HK-2 (cell line): Measurements from ENCODE around the gene ABCC10.
"Not testable (repeated sequence)": the region's sequence is repeated elsewhere in the genome, so short reads cannot be mapped to it uniquely, and the experiment has no call there.

Experiments used
- DNase-seq: peaks from one replicate; pipeline ENCODE4 v3.0.0-alpha.2; 2018; ENCODE audit not compliant: unreplicated experiment

ABCC10 gene

DNA sequence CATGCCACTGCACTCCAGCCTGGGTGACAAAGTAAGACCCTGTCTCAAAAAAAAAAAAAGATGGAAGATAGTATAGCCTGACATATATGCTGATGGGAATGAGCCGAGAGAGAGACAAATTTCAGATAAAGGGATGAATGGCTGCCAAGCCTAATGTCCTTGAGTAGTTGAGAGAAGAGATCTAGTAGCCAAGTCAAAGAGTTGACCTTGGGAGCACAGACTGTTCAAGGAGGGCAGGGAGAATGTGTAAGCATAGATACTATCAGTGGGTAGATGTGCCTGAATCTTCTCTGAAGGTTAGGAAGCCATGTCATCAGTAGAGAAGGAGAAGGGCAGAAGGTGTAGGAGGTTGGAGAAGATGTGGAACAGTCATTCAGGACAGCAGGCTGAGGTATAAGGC, 20.0 kb upstream of the ABCC10 start:
- no peak for DNase-seq

DNA sequence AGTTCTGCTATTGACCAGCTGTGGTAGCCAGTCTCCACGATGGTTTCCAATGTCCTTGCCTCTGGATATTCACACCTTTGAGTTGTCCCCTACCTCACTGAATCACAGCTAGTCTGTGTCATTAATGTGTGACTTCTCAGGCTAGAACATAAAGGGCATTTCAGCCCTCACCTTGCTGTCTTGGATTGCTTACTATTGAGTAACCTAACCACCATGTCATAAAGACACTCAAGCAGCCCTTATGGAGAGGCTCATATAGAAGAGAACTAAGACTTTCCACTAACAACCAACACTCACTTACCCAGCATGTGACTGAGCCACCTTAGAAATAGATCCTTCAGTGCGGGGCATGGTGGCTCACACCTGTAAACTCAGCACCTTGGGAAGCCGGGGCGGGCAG, 19.1 kb upstream of the ABCC10 start:
- DNase-seq, result no peak

DNA sequence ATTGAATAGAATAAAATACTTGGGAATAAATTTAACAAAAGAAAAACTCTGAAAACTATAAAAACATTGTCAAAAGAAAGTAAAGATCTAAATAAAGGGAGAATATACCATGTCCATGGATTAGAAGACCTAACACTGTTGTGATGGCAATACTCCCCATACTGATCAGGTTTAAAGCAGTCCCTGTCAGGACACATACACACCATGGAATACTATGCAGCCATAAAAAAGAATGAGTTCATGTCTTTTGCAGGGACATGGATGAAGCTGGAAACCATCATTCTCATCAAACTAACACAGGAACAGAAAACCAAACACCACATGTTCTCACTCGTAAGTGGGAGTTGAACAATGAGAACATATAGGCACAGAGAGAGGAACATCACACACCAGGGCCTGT, 16.6 kb upstream of the ABCC10 start:
- not testable (repeated sequence) for DNase-seq

DNA sequence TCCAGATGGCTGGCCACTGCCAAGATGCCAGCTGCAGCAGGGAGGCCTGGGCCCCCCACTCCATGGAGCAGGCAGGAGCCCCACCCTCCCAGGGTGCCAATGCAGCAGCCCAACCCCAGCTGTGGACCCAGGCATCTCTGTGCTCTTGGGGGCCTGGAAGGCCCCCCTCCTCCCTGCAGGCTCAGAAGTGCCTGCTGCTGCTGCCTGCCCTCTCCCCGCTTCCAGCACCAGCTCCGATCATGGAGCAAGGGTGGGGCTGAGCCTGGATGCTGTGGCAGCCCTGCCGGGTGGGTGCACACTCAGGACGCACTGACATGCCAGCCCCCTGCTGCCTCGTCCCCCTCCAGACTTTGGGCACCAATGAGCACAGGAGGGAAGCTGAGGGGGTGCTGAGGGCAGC, 14.8 kb upstream of the ABCC10 start:
- DNase-seq, result no peak

DNA sequence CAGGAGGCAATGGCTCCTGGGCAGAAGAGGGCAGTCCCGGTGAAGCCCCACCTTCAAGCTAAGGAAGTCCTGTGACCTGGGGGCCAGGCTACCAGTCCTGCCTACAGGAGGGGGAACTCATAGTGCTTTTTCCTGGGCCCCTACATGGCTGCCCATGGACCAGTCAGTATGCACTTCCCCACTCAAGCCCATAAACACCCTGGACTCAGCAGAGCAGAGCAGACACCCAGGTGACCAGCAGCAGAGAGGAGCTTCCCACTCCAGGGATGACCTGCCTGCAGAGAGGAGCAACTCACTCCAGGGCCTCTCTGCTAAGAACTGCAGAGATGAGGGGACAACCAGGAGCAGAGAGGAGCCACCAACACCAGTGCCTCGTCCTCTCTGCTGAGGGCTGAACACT, 14.3 kb upstream of the ABCC10 start:
- DNase-seq, result no peak

DNA sequence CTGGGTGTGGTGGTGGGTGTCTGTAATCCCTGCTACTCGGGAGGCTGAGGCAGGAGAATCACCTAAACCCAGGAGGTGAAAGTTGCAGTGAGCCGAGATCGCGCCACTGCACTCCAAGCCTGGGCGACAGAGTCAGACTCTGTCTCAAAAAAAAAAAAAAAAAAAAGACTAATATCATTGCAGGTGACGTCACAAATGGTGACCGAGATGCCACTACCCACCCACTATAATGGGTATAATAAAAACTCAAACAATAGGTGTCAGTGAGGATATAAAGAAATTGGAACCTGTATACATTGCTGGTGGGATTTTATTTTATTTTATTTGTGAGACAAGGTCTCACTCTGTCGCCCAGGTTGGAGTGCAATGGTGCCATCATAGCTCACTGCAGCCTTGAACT, 12.1 kb upstream of the ABCC10 start:
- not testable (repeated sequence) for DNase-seq

DNA sequence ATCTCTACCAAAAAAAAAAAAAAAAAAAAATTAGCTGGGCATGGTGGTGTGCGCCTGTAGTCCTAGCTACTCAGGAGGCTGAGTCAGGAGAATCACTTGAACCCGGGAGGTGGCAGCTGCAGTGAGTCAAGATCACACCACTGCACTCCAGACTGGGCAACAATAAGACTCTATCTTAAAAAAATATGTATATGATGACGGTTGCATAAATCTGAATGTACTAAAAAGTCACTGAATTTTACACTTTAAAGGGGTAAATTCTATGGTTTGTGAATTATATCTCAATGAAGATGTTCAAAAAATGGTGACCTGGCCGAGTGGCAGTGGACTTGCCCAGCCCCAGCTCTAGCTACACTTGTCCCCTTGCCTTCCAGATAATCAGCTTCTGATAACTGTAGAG, 10.4 kb upstream of the ABCC10 start:
- no peak for DNase-seq

DNA sequence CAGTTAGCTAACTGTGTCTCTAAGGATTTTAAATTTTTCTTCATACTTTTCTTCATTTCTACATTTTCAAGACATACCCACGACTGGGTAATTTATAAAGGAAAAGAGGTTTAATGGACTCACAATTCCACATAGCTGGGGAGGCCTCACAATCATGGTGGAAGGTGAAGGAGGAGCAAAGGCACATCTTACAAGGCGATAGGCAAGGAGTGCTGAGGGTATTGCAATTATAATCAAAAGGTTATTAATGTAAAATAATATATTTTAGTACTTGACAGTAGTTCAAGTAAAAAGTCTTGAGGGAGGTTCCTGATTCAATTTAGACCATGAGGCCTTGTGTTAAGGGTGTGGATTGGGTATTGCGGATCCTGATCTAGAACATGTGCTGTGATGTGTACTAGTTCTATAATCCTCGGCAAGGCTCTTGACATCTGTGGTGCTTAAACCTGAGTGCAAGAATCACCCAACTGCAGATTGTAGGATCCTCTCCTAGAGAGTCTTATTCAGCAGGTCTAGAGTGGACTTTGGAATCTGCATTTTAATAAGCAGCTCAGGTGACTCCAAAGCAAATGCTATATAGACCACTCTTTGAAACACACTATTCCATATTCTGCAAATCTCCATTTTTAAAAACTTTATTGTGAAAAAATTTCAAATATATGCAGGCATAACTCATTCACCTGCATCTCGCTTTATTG, 7.2 kb upstream of the ABCC10 start:
- DNase-seq, result no peak

DNA sequence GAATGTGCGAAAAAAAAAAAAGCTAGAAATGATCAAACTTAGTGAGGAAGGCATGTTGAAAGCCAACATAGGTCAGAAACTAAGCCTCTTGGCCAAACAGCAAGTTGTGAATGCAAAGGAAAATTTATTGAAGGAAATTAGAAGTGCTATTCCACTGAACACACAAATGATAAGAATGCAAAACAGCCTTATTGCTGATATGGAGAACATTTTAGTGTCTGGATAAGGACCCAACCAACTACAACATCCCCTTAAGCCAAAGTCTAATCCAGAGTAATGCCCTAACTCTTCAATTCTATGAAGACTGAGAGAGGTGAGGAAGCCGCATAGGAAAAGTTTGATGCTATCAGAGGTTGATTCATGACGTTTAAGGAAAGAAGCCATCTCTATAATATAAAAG, 5.5 kb upstream of the ABCC10 start:
- no peak for DNase-seq

DNA sequence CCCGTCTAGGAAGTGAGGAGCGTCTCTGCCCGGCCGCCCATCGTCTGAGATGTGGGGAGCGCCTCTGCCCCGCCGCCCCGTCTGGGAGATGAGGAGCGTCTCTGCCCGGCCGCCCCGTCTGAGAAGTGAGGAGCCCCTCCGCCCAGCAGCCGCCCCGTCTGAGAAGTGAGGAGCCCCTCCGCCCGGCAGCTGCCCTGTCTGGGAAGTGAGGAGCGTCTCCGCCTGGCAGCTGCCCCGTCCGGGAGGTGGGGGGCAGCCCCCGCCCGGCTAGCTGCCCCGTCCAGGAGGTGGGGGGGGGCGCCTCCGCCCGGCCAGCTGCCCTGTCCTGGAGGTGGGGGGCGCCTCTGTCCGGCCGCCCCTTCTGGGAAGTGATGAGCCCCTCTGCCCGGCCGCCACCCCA, 2.3 kb upstream of the ABCC10 start:
- DNase-seq, result not testable (repeated sequence)

DNA sequence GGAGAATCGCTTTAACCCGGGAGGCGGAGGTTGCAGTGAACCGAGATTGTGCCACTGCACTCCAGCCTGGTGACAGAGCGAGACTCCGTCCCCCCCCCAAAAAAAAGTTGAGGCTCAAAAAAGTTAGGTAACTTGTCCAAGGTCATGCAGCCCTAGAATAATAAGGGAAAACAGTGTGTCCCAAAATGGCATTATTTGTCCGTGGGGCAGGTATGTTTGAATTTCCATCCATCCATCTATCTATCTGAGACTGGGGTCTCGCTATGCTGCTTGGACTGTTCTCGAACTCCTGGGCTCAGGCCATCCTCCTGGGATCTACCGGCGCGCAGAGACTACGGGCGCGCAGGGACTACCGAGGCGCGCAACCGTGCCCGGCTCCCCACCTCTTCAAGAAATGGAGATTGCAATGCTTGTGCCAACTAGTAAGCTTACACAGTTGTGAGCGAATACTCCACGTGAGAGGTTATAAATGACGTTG, 374 bp upstream of the ABCC10 start:
- DNase-seq, result no peak

DNA sequence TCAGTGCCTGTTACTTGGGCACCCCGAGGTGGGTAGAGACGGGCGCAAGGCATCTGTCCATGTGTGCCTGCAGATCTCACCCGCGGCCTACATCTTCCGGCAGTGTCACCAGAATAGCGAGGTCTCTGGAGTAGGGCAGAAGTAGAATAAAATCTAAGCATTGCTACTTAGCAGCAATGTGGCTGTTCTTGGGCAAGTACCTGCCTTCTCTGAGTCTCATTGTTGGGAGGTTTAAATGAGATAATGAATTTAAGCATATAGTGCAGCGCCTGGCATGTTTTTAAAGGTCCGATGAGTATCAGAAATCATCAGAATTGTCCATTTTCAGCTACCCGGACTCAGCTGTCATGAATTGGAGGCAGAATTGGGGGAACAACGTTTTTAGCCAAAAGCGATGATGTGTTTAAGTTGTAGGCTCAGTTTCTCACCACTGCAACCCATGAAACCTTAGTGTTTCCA, 800 bp downstream of the ABCC10 start:
- no peak for DNase-seq

DNA sequence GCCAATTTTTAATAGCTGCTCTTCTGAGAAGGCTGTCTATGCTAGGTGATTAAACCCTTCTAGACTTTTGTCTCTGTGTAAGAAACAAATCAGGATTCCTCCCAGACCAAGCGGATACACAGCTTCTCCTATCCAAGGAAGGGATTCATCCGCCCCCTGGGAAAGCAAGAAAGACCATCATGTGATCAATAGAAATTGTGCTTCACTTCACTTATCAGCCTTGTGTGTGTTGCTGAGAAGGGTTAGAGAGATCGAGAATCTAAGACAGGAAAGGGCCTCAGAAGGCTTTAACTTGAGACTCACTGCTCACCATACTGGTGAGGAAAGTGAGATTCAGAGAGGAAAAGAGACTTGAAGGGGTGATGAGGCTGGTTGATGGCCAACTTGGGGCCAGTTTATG, 1.5 kb downstream of the ABCC10 start:
- no peak for DNase-seq

DNA sequence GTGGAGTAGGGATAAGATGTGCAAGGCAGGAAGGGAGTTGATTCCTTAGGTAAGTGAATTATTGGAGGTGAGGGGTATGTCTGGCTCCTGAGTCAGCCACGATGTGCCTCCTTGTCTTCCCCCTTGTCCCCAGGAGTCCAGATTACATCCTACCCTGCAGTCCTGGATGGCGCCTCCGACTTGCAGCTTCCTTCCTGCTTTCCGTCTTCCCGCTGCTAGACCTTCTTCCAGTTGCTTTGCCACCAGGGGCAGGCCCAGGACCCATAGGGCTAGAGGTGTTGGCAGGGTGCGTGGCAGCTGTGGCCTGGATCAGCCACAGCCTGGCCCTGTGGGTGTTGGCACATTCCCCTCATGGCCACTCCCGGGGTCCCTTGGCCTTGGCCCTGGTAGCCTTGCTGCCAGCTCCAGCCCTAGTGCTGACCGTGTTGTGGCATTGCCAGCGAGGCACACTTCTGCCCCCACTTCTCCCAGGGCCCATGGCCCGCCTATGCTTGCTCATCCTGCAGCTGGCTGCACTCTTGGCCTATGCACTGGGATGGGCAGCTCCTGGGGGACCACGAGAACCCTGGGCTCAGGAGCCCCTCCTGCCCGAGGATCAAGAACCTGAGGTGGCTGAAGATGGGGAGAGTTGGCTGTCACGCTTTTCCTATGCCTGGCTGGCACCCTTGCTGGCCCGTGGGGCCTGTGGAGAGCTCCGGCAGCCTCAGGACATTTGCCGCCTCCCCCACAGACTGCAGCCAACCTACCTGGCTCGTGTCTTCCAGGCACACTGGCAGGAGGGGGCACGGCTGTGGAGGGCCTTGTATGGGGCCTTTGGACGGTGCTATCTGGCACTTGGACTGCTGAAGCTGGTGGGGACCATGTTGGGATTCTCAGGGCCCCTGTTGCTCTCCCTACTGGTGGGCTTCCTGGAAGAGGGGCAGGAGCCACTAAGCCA, 4.9 kb downstream of the ABCC10 start:
- no peak for DNase-seq

DNA sequence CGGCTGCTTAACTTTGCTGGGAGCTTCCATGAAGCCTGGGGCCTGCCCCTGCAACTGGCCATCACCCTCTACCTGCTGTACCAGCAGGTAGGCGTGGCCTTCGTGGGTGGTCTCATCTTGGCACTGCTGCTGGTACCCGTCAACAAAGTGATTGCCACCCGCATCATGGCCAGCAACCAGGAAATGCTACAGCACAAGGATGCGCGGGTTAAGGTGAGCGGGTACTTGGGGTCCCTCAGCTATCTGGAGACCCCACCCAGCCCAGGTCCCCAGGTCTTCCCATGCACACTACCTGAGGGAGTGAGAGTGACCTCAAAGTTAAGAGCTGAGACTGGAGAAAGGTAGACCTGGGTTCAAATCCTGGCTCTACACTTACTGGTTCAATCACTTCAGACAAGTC, 5.8 kb downstream of the ABCC10 start:
- DNase-seq, result no peak

DNA sequence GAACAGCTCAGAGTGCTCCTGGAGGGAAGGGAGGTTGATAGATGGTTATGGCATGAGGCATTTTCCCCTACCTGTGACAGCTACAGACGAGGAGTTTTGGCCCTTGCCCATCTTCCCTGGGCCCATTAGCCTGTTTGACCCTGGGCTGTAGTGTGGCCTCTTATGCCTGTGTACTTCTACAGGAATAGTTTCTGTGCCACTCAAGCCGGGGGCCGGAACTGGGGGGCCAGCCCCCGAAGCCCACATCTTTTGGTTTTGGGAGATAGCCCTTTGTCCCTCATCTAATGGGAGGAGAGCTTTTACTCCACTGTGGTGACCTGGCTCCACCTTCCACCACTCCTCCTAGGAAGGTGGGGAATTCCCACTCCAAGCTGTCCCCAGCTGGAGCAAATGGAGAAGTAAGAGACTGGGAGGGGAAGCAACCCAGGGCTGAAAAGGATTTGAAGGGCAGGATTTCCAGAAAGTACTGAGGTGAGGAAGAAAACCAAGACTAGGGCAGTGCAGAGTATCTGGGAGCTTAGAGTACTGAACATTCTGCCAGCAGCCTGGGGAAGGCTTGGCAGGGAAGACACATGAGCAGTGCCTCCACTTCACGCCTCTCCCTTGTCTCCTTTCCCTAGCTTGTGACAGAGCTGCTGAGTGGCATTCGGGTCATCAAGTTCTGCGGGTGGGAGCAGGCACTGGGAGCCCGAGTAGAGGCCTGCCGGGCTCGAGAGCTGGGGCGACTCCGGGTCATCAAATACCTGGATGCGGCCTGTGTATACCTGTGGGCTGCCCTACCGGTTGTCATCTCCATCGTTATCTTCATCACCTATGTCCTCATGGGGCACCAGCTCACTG, 6.9 kb downstream of the ABCC10 start:
- DNase-seq, result no peak

DNA sequence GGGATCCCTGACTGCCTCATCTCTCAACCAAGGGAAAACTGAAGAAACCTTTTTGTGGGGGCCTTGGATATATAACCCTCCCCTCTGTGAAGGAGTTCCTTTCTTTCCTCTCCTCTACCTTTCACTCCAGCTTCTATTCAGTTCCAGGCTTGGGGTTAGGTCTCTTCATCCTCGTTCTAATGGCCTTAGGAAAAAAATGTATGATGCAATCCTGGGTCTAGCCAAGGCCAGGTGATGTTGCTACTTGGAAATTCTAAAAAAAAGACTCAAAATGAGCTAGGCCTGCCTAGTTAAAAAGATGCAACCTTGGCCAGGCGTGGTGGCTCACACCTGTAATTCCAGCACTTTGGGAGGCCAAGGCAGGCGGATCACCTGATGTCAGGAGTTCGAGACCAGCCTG, 7.6 kb downstream of the ABCC10 start:
- no peak for DNase-seq

DNA sequence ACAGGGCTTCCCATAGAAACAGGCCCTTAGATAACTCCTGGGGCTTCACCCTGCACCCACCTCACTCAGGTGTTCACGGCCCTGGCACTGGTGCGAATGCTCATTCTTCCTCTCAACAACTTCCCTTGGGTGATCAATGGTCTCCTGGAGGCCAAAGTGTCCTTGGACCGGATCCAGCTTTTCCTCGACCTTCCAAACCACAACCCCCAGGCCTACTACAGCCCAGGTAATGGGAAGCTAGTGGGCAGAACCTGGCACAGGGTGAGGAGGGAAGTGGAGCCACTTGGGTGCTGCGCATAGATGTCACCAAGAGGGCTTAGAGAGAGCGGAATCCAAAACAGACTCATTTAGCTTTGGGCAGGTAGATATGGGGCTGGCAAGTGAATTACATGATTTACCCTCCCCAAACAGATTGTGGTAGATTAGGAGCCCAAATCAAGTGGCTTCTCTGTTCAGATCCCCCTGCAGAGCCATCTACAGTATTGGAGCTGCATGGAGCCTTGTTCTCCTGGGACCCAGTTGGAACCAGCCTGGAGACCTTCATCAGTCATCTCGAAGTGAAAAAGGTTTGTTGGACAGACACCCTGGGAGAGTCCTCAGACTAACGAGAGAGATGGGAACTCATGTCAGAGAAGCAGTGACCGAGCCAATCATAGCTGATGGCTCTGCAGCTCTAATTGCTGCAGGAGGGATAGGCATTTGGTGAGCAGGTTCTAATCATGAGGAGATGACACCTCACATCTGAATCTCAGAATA, 8.5 kb downstream of the ABCC10 start:
- DNase-seq, result no peak

DNA sequence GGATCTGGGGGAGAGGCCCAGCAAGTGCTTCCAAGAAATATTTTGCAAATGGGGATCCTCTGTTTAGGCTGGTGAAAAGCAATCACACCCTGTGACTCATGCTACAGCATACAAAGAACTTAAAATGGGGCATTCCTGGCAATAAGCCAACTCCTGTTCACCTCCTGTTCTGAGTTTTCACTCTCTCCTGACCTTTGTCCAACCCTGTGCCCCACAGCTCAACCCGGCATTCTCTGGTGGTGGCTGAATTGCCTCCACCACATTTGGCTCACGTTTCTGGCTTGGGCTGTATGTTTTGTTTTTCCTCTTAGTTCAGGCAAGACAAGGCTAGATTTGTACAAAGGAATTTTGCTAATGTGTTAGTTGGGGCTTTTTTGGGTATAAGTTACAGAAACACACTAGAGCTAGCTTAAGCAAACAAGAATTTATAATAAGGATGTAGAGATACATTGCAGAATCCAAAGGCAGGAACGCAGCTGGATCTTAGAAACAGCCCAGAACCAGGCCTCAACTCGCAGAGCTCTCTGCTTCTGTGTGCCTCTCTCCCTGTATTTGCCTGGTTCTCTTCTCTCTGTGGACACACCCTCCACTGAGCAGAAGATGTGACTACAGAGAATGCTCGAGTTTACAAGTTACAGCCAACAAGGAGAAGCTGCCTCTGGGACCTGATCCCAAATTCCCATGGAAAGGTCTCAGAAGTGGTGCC, 9.4 kb downstream of the ABCC10 start:
- DNase-seq, result peak; percentile 35

DNA sequence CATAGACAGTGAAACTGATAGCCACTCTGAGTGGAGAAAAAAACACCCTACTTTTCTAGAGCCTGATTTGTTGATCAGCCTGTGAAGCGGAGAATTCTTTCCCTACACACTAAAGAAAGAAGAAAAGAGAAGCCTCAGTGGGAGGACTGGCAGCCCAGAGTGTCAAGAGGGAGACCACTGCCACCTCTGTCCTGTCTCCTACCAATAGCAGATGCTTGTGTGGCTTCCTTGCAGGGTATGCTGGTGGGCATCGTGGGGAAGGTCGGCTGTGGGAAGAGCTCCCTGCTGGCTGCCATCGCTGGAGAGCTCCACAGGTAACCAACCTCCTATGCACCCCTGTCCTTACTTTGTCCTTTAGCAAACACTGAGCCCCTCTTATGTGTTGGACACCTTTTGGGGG, 10.4 kb downstream of the ABCC10 start:
- no peak for DNase-seq

DNA sequence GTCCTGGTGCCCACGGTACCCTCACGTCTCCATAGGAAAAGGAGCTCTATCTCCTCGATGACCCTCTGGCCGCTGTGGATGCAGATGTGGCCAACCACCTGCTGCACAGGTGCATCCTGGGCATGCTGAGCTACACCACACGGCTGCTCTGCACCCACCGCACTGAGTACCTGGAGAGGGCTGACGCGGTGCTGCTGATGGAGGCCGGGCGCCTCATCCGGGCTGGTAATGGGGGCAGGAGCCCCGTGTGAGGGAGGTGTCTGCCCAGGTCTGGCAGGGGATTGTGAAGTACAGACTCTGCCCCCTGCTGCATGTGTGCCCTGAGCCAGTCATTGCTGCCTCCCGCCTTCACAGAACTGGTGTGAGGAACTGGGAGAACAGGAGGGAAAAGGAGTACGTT, 15.6 kb downstream of the ABCC10 start:
- DNase-seq, result no peak
